ENCODE results near the gene KCNQ1. TPM values are rescaled to one million over a fixed set of nuclear protein-coding genes. Genes with fewer than 3 reads are reported as not detected.

KCNQ1 gene
- total and polyA plus RNA-seq, 9 of the 15 experiments (the other 6 are each of a cell fraction or from before 2014, with no cell fraction given), result 0.44 TPM; not detected in 8

DNA sequence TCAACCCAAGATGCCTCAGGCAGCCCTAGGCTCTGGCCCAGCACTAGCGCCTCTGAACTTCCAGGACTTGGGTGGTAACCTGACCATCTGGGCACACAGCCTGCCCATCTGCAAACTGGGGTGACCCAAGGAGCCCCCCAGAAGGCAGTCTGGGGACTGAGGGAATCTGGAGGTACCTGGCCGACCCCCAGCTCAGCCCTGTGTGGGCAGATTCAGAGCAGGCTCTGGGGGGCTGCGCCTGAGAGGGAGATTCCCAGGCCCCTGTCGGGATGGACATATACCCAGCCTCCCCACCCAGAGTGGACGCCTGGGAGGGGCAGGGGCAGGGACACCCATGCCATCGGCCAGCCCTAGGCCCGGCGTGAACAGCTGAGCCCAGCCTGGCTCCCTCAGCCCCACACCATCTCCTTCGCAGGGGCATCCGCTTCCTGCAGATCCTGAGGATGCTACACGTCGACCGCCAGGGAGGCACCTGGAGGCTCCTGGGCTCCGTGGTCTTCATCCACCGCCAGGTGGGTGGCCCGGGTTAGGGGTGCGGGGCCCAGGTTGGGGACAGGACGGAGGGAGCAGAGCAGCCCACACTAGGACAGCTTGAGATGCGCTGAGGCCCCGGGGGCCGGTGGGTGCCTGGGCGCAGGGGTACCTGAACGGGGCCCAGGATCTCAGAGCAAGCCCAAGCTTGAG, 126.9 kb downstream of the KCNQ1 start:
- no peaks in the 10 kb centered on the region for H3K79me2 ChIP-seq (ENCODE audit: control insufficient read depth, insufficient read depth, low read length)
- no peaks in the 10 kb centered on the region for H3K9me3 ChIP-seq (replicated peaks; ENCODE audit: control insufficient read depth, insufficient read depth, low read depth, low read length)
- in situ Hi-C loops (cut with MboI), result no loop called here
- H3K36me3 ChIP-seq (ENCODE audit: control insufficient read depth, insufficient read depth, low read length), result no peaks in the 10 kb centered on the region
- no peak overlapping the region for H3K9ac ChIP-seq (ENCODE audit: insufficient read depth in 1 of 2, low read depth in 2 of 2, low read length in 2 of 2)
- DNase-seq (ENCODE audit: extremely low read depth in 1 of 4, low spot score in 3 of 4) (no peak), FAIRE-seq (no peak), ATAC-seq (no peak)
- WGBS (ENCODE audit: insufficient coverage, low coverage, missing lambda C conversion rate), result 30% methylated on average over 22 of the region's 23 CpGs
- H3K4me2 ChIP-seq (ENCODE audit: insufficient read depth, low read length), result no peak overlapping the region
- H3K9me1 ChIP-seq (ENCODE audit: control insufficient read depth, insufficient read depth, low read length), result no peaks in the 10 kb centered on the region
- POLR2A ChIA-PET, result interaction anchor here (0.5 to 0.6 kb wide), 3 partner anchors 8 to 172 kb away, joined by 3 to 4 read pairs (median 3); no protein-coding TSS in a partner anchor
- 0 out of 2 replicates have a peak, but pooled peaks cover 4% of the 10 kb centered on the region for H4K20me1 ChIP-seq (replicated peaks; ENCODE audit: control insufficient read depth, insufficient read depth, low read length)
- H3K4me1 ChIP-seq (replicated peaks in 1 of 2; ENCODE audit: control insufficient read depth in 2 of 2, insufficient read depth in 2 of 2, low read length in 2 of 2), result peaks cover 0 to 60% of the 10 kb centered on the region in 2 experiments; a peak in 4 of 5 replicates
- no peak for TF ChIP-seq MED1 (CRISPR knock-in tag; IDR thresholded peaks at IDR 0.05; ENCODE audit: borderline replicate concordance)
- TF ChIP-seq NCOA4 (IDR thresholded peaks at IDR 0.05; ENCODE audit: partially characterized antibody), result no peak
- TF ChIP-seq SUPT5H (IDR thresholded peaks at IDR 0.05), result no peak
- TF ChIP-seq ZBTB12 (CRISPR knock-in tag; IDR thresholded peaks at IDR 0.05), result no peak
- TF ChIP-seq HDAC3 (IDR thresholded peaks at IDR 0.05; ENCODE audit: borderline replicate concordance, partially characterized antibody), result no peak
- TF ChIP-seq CHD4 (IDR thresholded peaks at IDR 0.05; ENCODE audit: insufficient read depth, insufficient replicate concordance, low read depth, low read length, poor library complexity, severe bottlenecking), result no peak
- TF ChIP-seq SMAD3 (CRISPR knock-in tag; conservative IDR thresholded peaks at IDR 0.05), result no peak
- no peak for TF ChIP-seq GTF2B (IDR thresholded peaks at IDR 0.05; ENCODE audit: extremely low read depth, insufficient read length)
- no peak for TF ChIP-seq RBM22 (IDR thresholded peaks at IDR 0.05; ENCODE audit: low read depth, low read length, poor library complexity, severe bottlenecking)
- TF ChIP-seq CEBPB (tag; IDR thresholded peaks at IDR 0.05), result no peak
- TF ChIP-seq PURB (CRISPR knock-in tag; IDR thresholded peaks at IDR 0.05; ENCODE audit: low read depth), result no peak
- H2AFZ ChIP-seq (ENCODE audit: low read depth, low read length), result no peak overlapping the region
- peaks cover 0 to 22% of the 10 kb centered on the region in 2 experiments; a peak in 3 of 5 replicates for H3K27me3 ChIP-seq (ENCODE audit: control insufficient read depth in 2 of 2, insufficient read depth in 2 of 2, low read length in 2 of 2)
- BruUV-seq (replicated peaks), result no TSS peak
- H3K27ac ChIP-seq (ENCODE audit: extremely low read depth, low read depth, low read length), result no peak overlapping the region
- no peak overlapping the region for H3K4me3 ChIP-seq
- CTCF ChIA-PET (ENCODE audit: low intra/inter-chr PET ratio), result no interaction called here
- intact Hi-C loops (cut with micrococcal nuclease), result no loop called here
